Measurements from ENCODE around the gene DHX34.

DNA sequence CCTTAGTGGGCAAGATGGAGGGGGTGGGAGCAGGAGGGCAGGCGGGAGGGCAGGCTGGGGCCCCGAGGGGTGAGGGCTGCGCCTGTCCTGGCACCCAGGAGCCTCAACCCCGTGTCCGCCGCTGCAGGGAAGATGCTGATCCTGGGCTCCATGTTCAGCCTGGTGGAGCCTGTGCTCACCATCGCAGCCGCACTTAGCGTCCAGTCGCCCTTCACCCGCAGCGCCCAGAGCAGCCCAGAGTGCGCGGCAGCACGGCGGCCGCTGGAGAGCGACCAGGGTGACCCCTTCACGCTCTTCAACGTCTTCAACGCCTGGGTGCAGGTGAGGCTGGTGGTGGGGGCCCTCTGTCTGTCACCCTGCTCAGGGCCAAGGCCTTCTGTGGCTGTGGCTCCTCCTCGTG is 23.5 kb downstream of the DHX34 start:
- no peak for TF ChIP-seq ZBTB7A (IDR thresholded peaks at IDR 0.05; ENCODE audit: low read depth)
- TF ChIP-seq REST (IDR thresholded peaks at IDR 0.05; ENCODE audit: low read depth), result no peak
- TF ChIP-seq TAF1 (IDR thresholded peaks at IDR 0.05; ENCODE audit: low read depth), result no peak
- TF ChIP-seq CEBPB (IDR thresholded peaks at IDR 0.05), result no peak
- TF ChIP-seq YY1 (IDR thresholded peaks at IDR 0.05; ENCODE audit: low read depth), result no peak
- no peak for TF ChIP-seq TCF12 (IDR thresholded peaks at IDR 0.05; ENCODE audit: low read depth)
- TF ChIP-seq FOXM1 (IDR thresholded peaks at IDR 0.05; ENCODE audit: borderline replicate concordance, low read depth), result no peak
- TF ChIP-seq EP300 (IDR thresholded peaks at IDR 0.05; ENCODE audit: borderline replicate concordance), result no peak
- TF ChIP-seq MAX (IDR thresholded peaks at IDR 0.05), result no peak
- TF ChIP-seq, protein P1, sequence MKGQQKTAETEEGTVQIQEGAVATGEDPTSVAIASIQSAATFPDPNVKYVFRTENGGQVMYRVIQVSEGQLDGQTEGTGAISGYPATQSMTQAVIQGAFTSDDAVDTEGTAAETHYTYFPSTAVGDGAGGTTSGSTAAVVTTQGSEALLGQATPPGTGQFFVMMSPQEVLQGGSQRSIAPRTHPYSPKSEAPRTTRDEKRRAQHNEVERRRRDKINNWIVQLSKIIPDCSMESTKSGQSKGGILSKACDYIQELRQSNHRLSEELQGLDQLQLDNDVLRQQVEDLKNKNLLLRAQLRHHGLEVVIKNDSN (IDR thresholded peaks at IDR 0.05), result no peak
- no peak for TF ChIP-seq NFIC (IDR thresholded peaks at IDR 0.05)
- no peak for TF ChIP-seq RAD21 (IDR thresholded peaks at IDR 0.05; ENCODE audit: low read depth)
- TF ChIP-seq CREB1 (IDR thresholded peaks at IDR 0.05; ENCODE audit: low read depth), result no peak
